GM10248 (cell line): ENCODE measurements around the gene IMMP2L.

Experiments
- CTCF ChIA-PET: fragments of 300-600 bp; sonication (Branson Sonifier 250); formaldehyde crosslinking; extraction: SDS; loops from one replicate; lab custom pipeline; 2021; ENCODE audit warnings: antibody characterized with exemption; lab: Yijun Ruan, JAX
- POLR2A ChIA-PET: fragments of 350-650 bp; sonication (Branson Sonifier 250); formaldehyde crosslinking; extraction: SDS; loops from one replicate; lab custom pipeline; 2020; ENCODE audit warnings: antibody characterized with exemption; lab: Yijun Ruan, JAX
- DNase-seq: peaks from one replicate; pipeline ENCODE4 v3.0.0; 2012; ENCODE audit errors: extremely low spot score
- CTCF ChIP-seq: IDR thresholded peaks from 2 replicates; pipeline ENCODE4 v1.5.1; 2012; ENCODE audit warnings: mild to moderate bottlenecking, low read depth; ENCODE audit errors: extremely low read depth, missing control alignments, control extremely low read depth

Gene IMMP2L

GRCh38 chr7:111383133-111383532 is 179.2 kb downstream of the IMMP2L start:
- no peak for TF ChIP-seq CTCF
- ChIA-PET CTCF (interaction anchor here (1.8 kb wide), 1 partner anchor 8 kb away, joined by 6 read pairs; no protein-coding TSS in a partner anchor), POLR2A (no interaction called here)
- no peak for DNase-seq

- CTCF ChIA-PET: interaction anchor here (1.2 to 1.7 kb wide), 2 partner anchors 11 to 17 kb away, joined by 3 to 5 read pairs; no protein-coding TSS in a partner anchor
- no peak for DNase-seq
- POLR2A ChIA-PET: no interaction called here
- TF ChIP-seq CTCF: no peak
Observed at GRCh38 chr7:111381590-111381989, 180.7 kb downstream of the IMMP2L start.

- ChIA-PET POLR2A (no interaction called here), CTCF (interaction anchor here (1.7 kb wide), 1 partner anchor 12 kb away, joined by 5 read pairs; no protein-coding TSS in a partner anchor)
- no peak for DNase-seq
- no peak for TF ChIP-seq CTCF
Observed at GRCh38 chr7:111380945-111381344, 181.3 kb downstream of the IMMP2L start.

GRCh38 chr7:111374027-111374426 is 188.3 kb downstream of the IMMP2L start:
- no peak for TF ChIP-seq CTCF
- no peak for DNase-seq
- ChIA-PET POLR2A (no interaction called here), CTCF (interaction anchor here (1.3 to 1.9 kb wide), 4 partner anchors 10 to 21 kb away, joined by 4 to 6 read pairs (median 5); no protein-coding TSS in a partner anchor)

GRCh38 chr7:111371437-111371836 is 190.9 kb downstream of the IMMP2L start:
- ChIA-PET POLR2A (no interaction called here), CTCF (no interaction called here)
- DNase-seq: no peak
- TF ChIP-seq CTCF: no peak

- CTCF ChIA-PET: no interaction called here
- no peak for TF ChIP-seq CTCF
- POLR2A ChIA-PET: no interaction called here
- DNase-seq: no peak
Observed at GRCh38 chr7:111370002-111370401, 192.3 kb downstream of the IMMP2L start.
